HG02571 (cell line): Measurements from ENCODE around the gene CACNA1C.

ENCODE experiments used
- ATAC-seq: cut with Tn5 transposase; IDR thresholded peaks from one replicate; pipeline ENCODE4 v1.9.1; 2021; ENCODE audit warnings: mild to moderate bottlenecking, moderate library complexity; ENCODE audit not compliant: unreplicated experiment

Gene CACNA1C

GRCh38 chr12:2052826-2053678, at the start of gene CACNA1C:
TSS of gene CACNA1C (plus strand) at chr12:2052987. CDS start at chr12:2053563, 576 bp downstream.
- no peak for ATAC-seq

GRCh38 chr12:2003676-2004112, 49.1 kb upstream of the CACNA1C start:
- ATAC-seq = peak; percentile 15

- ATAC-seq = peak; percentile 97
Observed at GRCh38 chr12:2004113-2004929, 48.5 kb upstream of the CACNA1C start, which contains the start of gene DCP1B. TSS of gene DCP1B (minus strand) at chr12:2004457. CDS start at chr12:2004431, 26 bp downstream.

GRCh38 chr12:2008677-2009076, 44.1 kb upstream of the CACNA1C start:
- no peak for ATAC-seq

- no peak for ATAC-seq
Observed at GRCh38 chr12:2009623-2010022, 43.2 kb upstream of the CACNA1C start.

- ATAC-seq = no peak
Observed at GRCh38 chr12:2011643-2012607, 40.9 kb upstream of the CACNA1C start.

GRCh38 chr12:2013086-2013485, 39.7 kb upstream of the CACNA1C start:
- ATAC-seq = no peak

DNA sequence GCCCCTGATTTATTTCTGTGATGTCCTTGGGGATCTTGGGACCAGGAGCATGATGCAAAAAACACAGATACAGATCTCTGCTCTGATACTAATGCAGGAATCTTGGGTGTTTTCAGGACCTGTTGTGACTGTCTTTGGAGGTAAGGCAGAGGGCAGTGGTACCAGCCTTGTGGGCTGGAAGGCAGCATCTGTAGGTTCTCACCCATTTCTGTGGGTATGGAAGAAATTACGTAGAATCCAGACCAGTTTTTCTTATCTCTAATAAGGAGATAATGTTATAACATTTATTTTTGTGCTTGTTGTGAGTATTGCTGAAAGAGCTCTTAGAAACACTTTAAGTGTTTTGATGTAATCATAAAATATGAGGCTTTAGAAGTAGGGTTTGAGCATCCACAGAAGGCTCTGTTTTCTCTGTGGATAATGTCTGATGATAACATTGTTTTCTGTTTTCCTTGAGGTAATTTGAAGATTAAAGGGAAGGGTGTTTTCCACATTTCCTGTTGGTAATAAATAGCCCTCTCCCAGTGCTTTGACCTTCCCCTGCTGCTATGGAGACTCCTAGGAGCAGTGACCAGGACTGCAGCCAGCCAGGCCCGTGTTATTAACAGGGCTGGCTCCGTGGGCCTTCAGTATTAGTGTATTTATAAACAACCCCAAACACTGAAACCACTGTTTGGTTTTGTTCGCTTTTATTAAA, 39.1 kb upstream of the CACNA1C start:
- ATAC-seq = no peak

DNA sequence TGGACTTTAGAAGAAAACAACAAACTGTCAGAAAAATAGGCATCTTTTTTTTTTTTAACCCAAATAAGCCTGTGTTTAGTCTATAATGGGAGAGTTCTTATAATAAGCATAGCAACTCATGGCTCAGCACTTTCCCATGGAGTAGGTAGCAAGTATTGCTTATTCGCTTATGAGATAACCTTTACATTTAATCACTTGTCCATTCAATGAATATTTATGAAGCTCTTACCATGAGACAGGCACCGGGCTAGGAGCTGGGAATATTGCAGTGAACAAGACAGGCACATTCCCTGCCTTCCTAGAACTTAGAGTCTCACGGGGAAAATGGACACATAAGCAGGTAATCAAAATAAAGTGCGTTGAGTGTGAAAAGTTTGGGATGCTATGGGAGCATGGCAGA, 38.6 kb upstream of the CACNA1C start:
- no peak for ATAC-seq

GRCh38 chr12:2016862-2017545, 35.8 kb upstream of the CACNA1C start:
- ATAC-seq = no peak

GRCh38 chr12:2017546-2018337, 35.0 kb upstream of the CACNA1C start:
- ATAC-seq = no peak

- ATAC-seq = no peak
Observed at GRCh38 chr12:2018391-2018790, 34.4 kb upstream of the CACNA1C start.

DNA sequence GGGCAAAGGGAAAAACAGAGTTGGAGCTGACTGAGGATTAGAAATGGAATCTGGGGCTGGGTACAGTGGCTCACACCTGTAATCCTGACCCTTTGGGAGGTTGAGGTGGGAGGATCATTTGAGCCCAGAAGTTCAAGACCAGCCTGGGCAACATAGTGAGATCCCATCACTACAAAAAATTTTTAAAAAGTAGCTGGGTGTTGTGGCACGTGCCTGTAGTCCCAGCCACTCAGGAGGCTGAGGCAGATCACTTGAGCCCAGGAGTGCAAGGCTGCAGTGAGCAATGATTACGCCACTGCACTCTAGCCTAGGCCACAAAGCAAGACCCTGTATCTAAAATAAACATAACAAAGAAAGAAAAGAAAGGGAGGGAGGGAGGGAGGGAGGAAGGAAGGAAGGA, 33.7 kb upstream of the CACNA1C start:
- no peak for ATAC-seq

DNA sequence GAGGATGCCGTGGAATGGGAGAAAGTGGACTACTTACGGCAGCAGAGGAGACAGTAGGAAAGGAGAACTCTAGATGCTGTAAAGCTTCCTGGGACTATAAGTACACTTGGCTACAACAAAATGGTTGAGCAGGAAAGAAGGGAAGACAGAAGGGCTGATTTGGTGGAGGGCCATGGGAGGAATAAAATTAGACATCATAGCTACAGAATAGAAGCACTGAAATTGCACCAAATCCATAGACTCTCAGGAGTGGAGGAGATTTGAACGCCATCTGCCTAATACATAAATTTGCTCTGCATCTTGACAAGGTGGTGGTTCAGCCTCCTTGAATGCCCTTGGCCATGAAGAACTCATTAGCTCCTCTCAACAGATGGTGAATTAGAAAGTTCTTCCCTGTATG, 32.3 kb upstream of the CACNA1C start:
- no peak for ATAC-seq

DNA sequence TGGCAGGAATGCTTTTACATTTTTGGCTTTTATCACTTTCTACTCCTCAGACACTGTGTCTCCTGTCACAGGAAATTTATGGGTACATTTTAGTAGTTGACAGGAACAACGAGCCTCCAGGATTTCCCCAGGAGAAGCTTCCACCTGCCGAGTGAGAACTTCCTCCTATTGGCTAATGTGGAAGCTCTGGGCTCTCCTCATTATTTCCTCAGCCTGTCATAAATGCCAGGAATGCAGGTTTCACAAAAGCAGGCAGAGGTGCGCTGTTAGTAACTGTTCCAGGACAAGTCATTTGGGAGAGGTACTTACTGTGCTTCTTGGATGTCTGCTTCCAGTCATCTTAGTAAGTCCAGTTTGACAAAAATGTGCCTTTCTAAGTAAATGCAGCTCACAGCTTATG, 29.4 kb upstream of the CACNA1C start:
- ATAC-seq = no peak

- no peak for ATAC-seq
Observed at GRCh38 chr12:2027351-2027750, 25.4 kb upstream of the CACNA1C start.

DNA sequence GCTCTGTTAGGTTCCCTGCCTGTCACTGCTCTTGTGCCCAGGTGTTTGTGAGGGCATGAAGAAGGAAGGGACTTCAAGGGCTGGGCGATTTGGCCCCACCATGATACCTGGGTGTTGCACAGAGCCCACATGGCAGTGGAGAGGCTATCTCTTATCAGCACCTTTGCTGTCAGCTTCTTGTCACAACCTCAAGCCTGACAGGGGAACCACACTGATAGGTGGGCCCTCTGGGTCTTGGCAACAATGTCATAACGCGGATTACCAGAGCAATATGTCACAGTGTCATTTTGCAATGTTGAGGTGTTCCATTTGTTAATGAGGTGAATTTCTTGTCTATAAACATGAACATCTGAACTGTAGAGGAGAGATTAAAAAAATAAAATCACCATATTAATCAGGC, 22.9 kb upstream of the CACNA1C start:
- no peak for ATAC-seq

- no peak for ATAC-seq
Observed at GRCh38 chr12:2032506-2032905, 20.3 kb upstream of the CACNA1C start.
